ENCODE measurements around the gene CCDC12. TPM values are rescaled to one million over a fixed set of nuclear protein-coding genes. Genes with fewer than 3 reads are reported as not detected.

Gene CCDC12
- total RNA-seq, 4 donors from 2014 or later: 56.1 to 86.8 (median 81.6) TPM

- Histone ChIP-seq H3K27me3 (no peaks in the 10 kb centered on the region), H3K36me3 (peaks cover 59% of the 10 kb centered on the region), H3K9me3 (no peaks in the 10 kb centered on the region), H3K4me1 (peaks cover 17% of the 10 kb centered on the region), H3K4me3 (no peak overlapping the region), H3K27ac (no peak overlapping the region)
- TF ChIP-seq POLR2A (IDR thresholded peaks at IDR 0.05) (no peak), CTCF (IDR thresholded peaks at IDR 0.05) (no peak), POLR2AphosphoS5 (IDR thresholded peaks at IDR 0.05) (no peak), EP300 (IDR thresholded peaks at IDR 0.05) (no peak)
- DNase-seq (ENCODE audit: low spot score in 2 of 2): no peak
Observed at GRCh38 chr3:47018269-47018611, 41.7 kb upstream of the CCDC12 start.

GRCh38 chr3:47017504-47018268 lies 41.1 kb upstream of the CCDC12 start:
- WGBS: 87% methylated on average over 6 of the region's 6 CpGs

GRCh38 chr3:47016934-47017435 lies 40.4 kb upstream of the CCDC12 start:
- H3K4me1 ChIP-seq: peaks cover 11% of the 10 kb centered on the region
- no peak overlapping the region for H3K4me3 ChIP-seq
- H3K27me3 ChIP-seq: no peaks in the 10 kb centered on the region
- no peak for TF ChIP-seq POLR2AphosphoS5 (IDR thresholded peaks at IDR 0.05)
- no peak for TF ChIP-seq POLR2A (IDR thresholded peaks at IDR 0.05)
- TF ChIP-seq EP300 (IDR thresholded peaks at IDR 0.05): no peak
- TF ChIP-seq CTCF (IDR thresholded peaks at IDR 0.05): no peak
- H3K36me3 ChIP-seq: peaks cover 60% of the 10 kb centered on the region
- no peak overlapping the region for H3K27ac ChIP-seq
- no peaks in the 10 kb centered on the region for H3K9me3 ChIP-seq
- WGBS: 75% methylated on average over 1 of the region's 1 CpG
- no peak for DNase-seq (ENCODE audit: low spot score in 2 of 2)

More at GRCh38 chr3:47017504-47018268, 41.1 kb upstream of the CCDC12 start:
- Histone ChIP-seq H3K9me3 (no peaks in the 10 kb centered on the region), H3K27me3 (no peaks in the 10 kb centered on the region), H3K4me3 (no peak overlapping the region), H3K27ac (no peak overlapping the region), H3K4me1 (peaks cover 17% of the 10 kb centered on the region), H3K36me3 (peaks cover 60% of the 10 kb centered on the region)
- no peak for DNase-seq (ENCODE audit: low spot score in 2 of 2)
- TF ChIP-seq POLR2A (IDR thresholded peaks at IDR 0.05) (no peak), POLR2AphosphoS5 (IDR thresholded peaks at IDR 0.05) (no peak), EP300 (IDR thresholded peaks at IDR 0.05) (no peak), CTCF (IDR thresholded peaks at IDR 0.05) (no peak)

- peaks cover 11% of the 10 kb centered on the region for H3K4me1 ChIP-seq
- H3K27ac ChIP-seq: no peak overlapping the region
- no peak overlapping the region for H3K4me3 ChIP-seq
- WGBS: 89% methylated on average over 4 of the region's 4 CpGs
- no peaks in the 10 kb centered on the region for H3K27me3 ChIP-seq
- TF ChIP-seq POLR2A (IDR thresholded peaks at IDR 0.05) (no peak), EP300 (IDR thresholded peaks at IDR 0.05) (no peak), POLR2AphosphoS5 (IDR thresholded peaks at IDR 0.05) (no peak), CTCF (IDR thresholded peaks at IDR 0.05) (no peak)
- peaks cover 60% of the 10 kb centered on the region for H3K36me3 ChIP-seq
- no peaks in the 10 kb centered on the region for H3K9me3 ChIP-seq
- no peak for DNase-seq (ENCODE audit: low spot score in 2 of 2)
Observed at GRCh38 chr3:47016086-47016933, 39.8 kb upstream of the CCDC12 start.

GRCh38 chr3:47015151-47015550 lies 38.6 kb upstream of the CCDC12 start:
- Histone ChIP-seq H3K27ac (no peak overlapping the region), H3K9me3 (no peaks in the 10 kb centered on the region), H3K36me3 (peaks cover 60% of the 10 kb centered on the region), H3K27me3 (no peaks in the 10 kb centered on the region), H3K4me3 (no peak overlapping the region), H3K4me1 (peaks cover 5% of the 10 kb centered on the region)
- no peak for DNase-seq (ENCODE audit: low spot score in 2 of 2)
- TF ChIP-seq POLR2AphosphoS5 (IDR thresholded peaks at IDR 0.05) (no peak), CTCF (IDR thresholded peaks at IDR 0.05) (no peak), EP300 (IDR thresholded peaks at IDR 0.05) (no peak), POLR2A (IDR thresholded peaks at IDR 0.05) (no peak)

Measured in suprapubic skin (tissue), 4 donors.